ENCODE results near the gene RAG1. TPM values are rescaled to one million over a fixed set of nuclear protein-coding genes. Genes with fewer than 3 reads are reported as not detected.

Gene RAG1
- total and polyA plus RNA-seq, 2 donors (not counting 1 experiment from before 2014, with no cell fraction given): 0.06 to 0.37 TPM

DNA sequence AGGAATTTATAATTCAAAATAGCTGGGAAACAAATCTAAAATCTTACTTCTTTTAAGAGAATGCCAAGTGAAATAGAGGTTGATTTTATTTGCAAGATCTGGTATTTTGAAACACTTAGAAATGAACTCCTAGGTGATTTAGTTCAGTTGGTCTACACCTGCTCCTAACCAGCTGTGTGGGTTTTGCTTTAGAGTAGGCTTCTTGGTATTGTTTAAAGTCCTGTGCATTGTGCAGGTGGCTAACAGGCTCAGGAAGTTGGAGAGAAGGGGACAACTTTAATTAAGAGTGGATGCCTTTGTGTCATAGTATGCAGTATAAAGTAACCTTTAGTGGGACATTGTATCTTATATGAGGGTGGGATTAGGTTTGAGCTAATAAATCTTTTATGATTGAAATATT lies 34.3 kb downstream of the RAG1 start:
- ATAC-seq (ENCODE audit: low read depth) (no peak), DNase-seq (no peak)
- H3K9ac ChIP-seq (ENCODE audit: low read length): no peak overlapping the region
- no peak overlapping the region for H2AFZ ChIP-seq (ENCODE audit: insufficient read depth, low read depth, low read length, poor library complexity, severe bottlenecking)
- H3K79me2 ChIP-seq (ENCODE audit: control insufficient read depth, insufficient read depth, low read length): no peaks in the 10 kb centered on the region
- no peak overlapping the region for H3K27ac ChIP-seq (ENCODE audit: low read length in 2 of 2)
- no peaks in the 10 kb centered on the region for H3K4me1 ChIP-seq (ENCODE audit: control insufficient read depth in 2 of 2, insufficient read depth in 2 of 2, low read length in 2 of 2)
- ChIA-PET POLR2A (no interaction called here), CTCF (no interaction called here)
- H3K27ac Mint-ChIP-seq: no peak overlapping the region
- no peaks in the 10 kb centered on the region for H3K9me3 Mint-ChIP-seq (ENCODE audit: insufficient read depth)
- no peaks in the 10 kb centered on the region for H4K20me1 ChIP-seq (ENCODE audit: control insufficient read depth, insufficient read depth, low read length, poor library complexity, severe bottlenecking)
- no peak overlapping the region for H3K4me3 ChIP-seq (ENCODE audit: control extremely low read depth in 1 of 5, extremely low read depth in 1 of 5, insufficient read depth in 1 of 5, low read depth in 2 of 5, low read length in 4 of 5)
- intact Hi-C loops (cut with micrococcal nuclease): no loop called here
- no peaks in the 10 kb centered on the region for H3K36me3 ChIP-seq (replicated peaks in 1 of 2; ENCODE audit: control extremely low read depth in 1 of 2, control insufficient read depth in 1 of 2, extremely low read depth in 1 of 2, insufficient read depth in 2 of 2, low read length in 1 of 2)
- no peaks in the 10 kb centered on the region for H3K9me3 ChIP-seq (ENCODE audit: control extremely low read depth in 1 of 3, control insufficient read depth in 2 of 3, insufficient read depth in 1 of 3, low read length in 2 of 3)
- H3K4me3 Mint-ChIP-seq: no peak overlapping the region
- peaks cover 60% of the 10 kb centered on the region for H3K27me3 Mint-ChIP-seq
- peaks cover 3% of the 10 kb centered on the region for H3K4me1 Mint-ChIP-seq
- TF ChIP-seq, protein P1, sequence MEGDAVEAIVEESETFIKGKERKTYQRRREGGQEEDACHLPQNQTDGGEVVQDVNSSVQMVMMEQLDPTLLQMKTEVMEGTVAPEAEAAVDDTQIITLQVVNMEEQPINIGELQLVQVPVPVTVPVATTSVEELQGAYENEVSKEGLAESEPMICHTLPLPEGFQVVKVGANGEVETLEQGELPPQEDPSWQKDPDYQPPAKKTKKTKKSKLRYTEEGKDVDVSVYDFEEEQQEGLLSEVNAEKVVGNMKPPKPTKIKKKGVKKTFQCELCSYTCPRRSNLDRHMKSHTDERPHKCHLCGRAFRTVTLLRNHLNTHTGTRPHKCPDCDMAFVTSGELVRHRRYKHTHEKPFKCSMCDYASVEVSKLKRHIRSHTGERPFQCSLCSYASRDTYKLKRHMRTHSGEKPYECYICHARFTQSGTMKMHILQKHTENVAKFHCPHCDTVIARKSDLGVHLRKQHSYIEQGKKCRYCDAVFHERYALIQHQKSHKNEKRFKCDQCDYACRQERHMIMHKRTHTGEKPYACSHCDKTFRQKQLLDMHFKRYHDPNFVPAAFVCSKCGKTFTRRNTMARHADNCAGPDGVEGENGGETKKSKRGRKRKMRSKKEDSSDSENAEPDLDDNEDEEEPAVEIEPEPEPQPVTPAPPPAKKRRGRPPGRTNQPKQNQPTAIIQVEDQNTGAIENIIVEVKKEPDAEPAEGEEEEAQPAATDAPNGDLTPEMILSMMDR (IDR thresholded peaks at IDR 0.05): no peak
- no peak for TF ChIP-seq EZH2 (IDR thresholded peaks at IDR 0.05; ENCODE audit: borderline replicate concordance, insufficient read depth, low read depth, low read length, poor library complexity, severe bottlenecking)
- H3K4me2 ChIP-seq (replicated peaks; ENCODE audit: low read depth, low read length, poor library complexity, severe bottlenecking): no peak overlapping the region
- H3K27me3 ChIP-seq (replicated peaks in 1 of 4; ENCODE audit: control extremely low read depth in 1 of 4, control insufficient read depth in 3 of 4, insufficient read depth in 4 of 4, low read length in 3 of 4): peaks cover under 1 to 32% (median 6%) of the 10 kb centered on the region in 4 experiments

DNA sequence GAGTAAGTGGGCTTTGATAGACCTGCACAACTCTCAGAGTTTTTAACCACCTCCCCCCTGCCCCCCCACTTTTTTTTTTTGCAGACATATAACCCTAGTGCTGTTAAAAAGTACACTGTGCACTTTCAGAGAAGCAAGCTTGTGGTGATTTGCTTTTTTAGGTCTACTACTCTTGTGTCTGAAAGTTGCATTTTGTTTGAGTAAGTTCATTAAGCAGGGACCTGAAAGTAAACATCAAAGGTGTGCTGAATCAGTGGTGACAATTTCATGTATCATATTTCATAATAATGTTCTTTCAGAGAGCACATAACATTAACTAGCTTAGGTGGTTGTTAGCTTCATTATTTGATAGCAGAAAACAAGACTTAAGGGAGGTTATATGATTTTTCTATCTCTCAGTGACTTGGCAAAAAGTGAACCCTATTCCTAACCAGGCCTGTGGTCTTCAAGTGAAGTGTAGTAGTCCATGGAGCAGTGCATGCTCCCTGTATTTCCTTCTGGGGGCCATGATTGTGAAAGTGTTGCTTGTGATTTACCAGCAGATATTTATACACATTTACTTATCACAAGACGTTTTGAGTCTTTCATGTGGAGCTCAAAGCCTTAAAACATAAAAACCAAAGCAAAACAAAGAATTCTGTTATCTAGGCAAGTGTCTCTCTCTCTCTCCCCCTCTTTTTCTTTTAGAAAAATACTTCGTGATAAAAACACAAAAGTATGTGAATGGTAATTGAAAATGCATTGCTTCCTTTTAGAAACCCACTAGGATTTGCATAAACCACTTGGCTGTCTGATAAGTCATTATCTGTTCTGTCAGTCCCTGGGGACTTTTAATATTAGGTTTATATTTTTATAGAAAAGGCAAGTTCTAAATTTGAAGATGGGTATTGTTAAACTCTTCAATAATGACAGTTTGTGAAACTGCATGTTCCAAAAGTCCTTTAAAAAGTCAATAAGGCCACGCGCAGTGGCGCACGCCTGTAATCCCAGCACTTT lies 37.7 kb downstream of the RAG1 start:
- H3K27ac ChIP-seq (ENCODE audit: low read length in 2 of 2): no peak overlapping the region
- H3K9me3 Mint-ChIP-seq (ENCODE audit: insufficient read depth): no peaks in the 10 kb centered on the region
- H3K27ac Mint-ChIP-seq: no peak overlapping the region
- DNase-seq (no peak), ATAC-seq (ENCODE audit: low read depth) (no peak)
- no peak for TF ChIP-seq EZH2 (IDR thresholded peaks at IDR 0.05; ENCODE audit: borderline replicate concordance, insufficient read depth, low read depth, low read length, poor library complexity, severe bottlenecking)
- TF ChIP-seq, protein P1 (IDR thresholded peaks at IDR 0.05): no peak
- peaks cover 1 to 37% (median 6%) of the 10 kb centered on the region in 4 experiments for H3K27me3 ChIP-seq (replicated peaks in 1 of 4; ENCODE audit: control extremely low read depth in 1 of 4, control insufficient read depth in 3 of 4, insufficient read depth in 4 of 4, low read length in 3 of 4)
- no peak overlapping the region for H3K4me3 Mint-ChIP-seq
- CTCF ChIA-PET: no interaction called here
- no peaks in the 10 kb centered on the region for H4K20me1 ChIP-seq (ENCODE audit: control insufficient read depth, insufficient read depth, low read length, poor library complexity, severe bottlenecking)
- H3K4me2 ChIP-seq (replicated peaks; ENCODE audit: low read depth, low read length, poor library complexity, severe bottlenecking): no peak overlapping the region
- no peak overlapping the region for H3K4me3 ChIP-seq (ENCODE audit: control extremely low read depth in 1 of 5, extremely low read depth in 1 of 5, insufficient read depth in 1 of 5, low read depth in 2 of 5, low read length in 4 of 5)
- H3K9ac ChIP-seq (ENCODE audit: low read length): no peak overlapping the region
- H3K79me2 ChIP-seq (ENCODE audit: control insufficient read depth, insufficient read depth, low read length): no peaks in the 10 kb centered on the region
- H3K4me1 Mint-ChIP-seq: no peaks in the 10 kb centered on the region
- H2AFZ ChIP-seq (ENCODE audit: insufficient read depth, low read depth, low read length, poor library complexity, severe bottlenecking): no peak overlapping the region
- H3K4me1 ChIP-seq (ENCODE audit: control insufficient read depth in 2 of 2, insufficient read depth in 2 of 2, low read length in 2 of 2): no peaks in the 10 kb centered on the region
- 85% methylated on average over 2 of the region's 6 CpGs for WGBS (ENCODE audit: insufficient coverage)
- intact Hi-C loops (cut with micrococcal nuclease): no loop called here
- POLR2A ChIA-PET: no interaction called here
- H3K36me3 ChIP-seq (replicated peaks in 1 of 2; ENCODE audit: control extremely low read depth in 1 of 2, control insufficient read depth in 1 of 2, extremely low read depth in 1 of 2, insufficient read depth in 2 of 2, low read length in 1 of 2): no peaks in the 10 kb centered on the region
- no peaks in the 10 kb centered on the region for H3K9me3 ChIP-seq (ENCODE audit: control extremely low read depth in 1 of 3, control insufficient read depth in 2 of 3, insufficient read depth in 1 of 3, low read length in 2 of 3)
- peaks cover 62% of the 10 kb centered on the region for H3K27me3 Mint-ChIP-seq
